IMR-90 (cell line): ENCODE measurements around the gene ALB. TPM values are rescaled to one million over a fixed set of nuclear protein-coding genes. Genes with fewer than 3 reads are reported as not detected.

Experiments
- ATAC-seq: fragments of 200-7000 bp; cut with Tn5 transposase; 2 replicates; pipeline ENCODE4 v1.9.1; 2020; ENCODE audit warnings: low read depth, mild to moderate bottlenecking, moderate library complexity
- BruUV-seq: library from RNA; stranded (reverse); fragments of 400-500 nt; replicated peaks from 2 replicates; lab custom pipeline; 2021; lab: Mats Ljungman, UMichigan
- CTCF ChIA-PET: fragments of 300-600 bp; formaldehyde crosslinking; extraction: SDS; loops from one replicate; lab custom pipeline; 2021; ENCODE audit warnings: antibody characterized with exemption; lab: Yijun Ruan, JAX
- POLR2A ChIA-PET: fragments of 300-600 bp; sonication (Branson Sonifier 250); formaldehyde crosslinking; loops from one replicate; lab custom pipeline; 2022; ENCODE audit warnings: antibody characterized with exemption; ENCODE audit not compliant: unreplicated experiment; lab: Charles Lee
- DNase-seq: peaks from one replicate; pipeline ENCODE4 v3.0.0; 2013
- H2AFZ ChIP-seq: replicated peaks from 2 replicates; pipeline ENCODE3; 2013; ENCODE audit warnings: low read length, mild to moderate bottlenecking; ENCODE audit not compliant: poor library complexity
- H2AK5ac ChIP-seq: 2 replicates; pipeline ENCODE4 v1.6.1; 2013; ENCODE audit warnings: low read depth, low read length, inconsistent platforms
- H2AK9ac ChIP-seq: replicated peaks from 2 replicates; pipeline ENCODE3; 2013; ENCODE audit warnings: mild to moderate bottlenecking, low read depth, low read length, moderate library complexity; ENCODE audit not compliant: poor library complexity
- H2BK120ac ChIP-seq: 2 replicates; pipeline ENCODE4 v1.6.1; 2013; ENCODE audit warnings: low read depth, low read length, inconsistent platforms
- H2BK15ac ChIP-seq: 3 replicates; pipeline ENCODE4 v1.6.1; 2013; ENCODE audit warnings: low read depth, low read length, inconsistent platforms
- H2BK20ac ChIP-seq: 2 replicates; pipeline ENCODE4 v1.6.1; 2013; ENCODE audit warnings: low read depth, mild to moderate bottlenecking, inconsistent platforms, low read length, moderate library complexity
- H2BK5ac ChIP-seq: 2 replicates; pipeline ENCODE4 v1.6.1; 2013; ENCODE audit warnings: mild to moderate bottlenecking, low read depth, low read length, inconsistent platforms; ENCODE audit not compliant: poor library complexity, severe bottlenecking
- H3K14ac ChIP-seq: replicated peaks from 2 replicates; pipeline ENCODE4 v1.6.1; 2013; ENCODE audit warnings: low read depth, low read length, inconsistent platforms
- H3K18ac ChIP-seq: 2 replicates; pipeline ENCODE4 v1.6.1; 2013; ENCODE audit warnings: low read depth, low read length, control low read depth
- H3K23ac ChIP-seq: 2 replicates; pipeline ENCODE4 v1.6.1; 2013; ENCODE audit warnings: low read depth, low read length, inconsistent platforms
- H3K27ac ChIP-seq: 2 replicates; pipeline ENCODE4 v1.5.1; 2013; ENCODE audit warnings: mild to moderate bottlenecking, control low read depth, low read length; ENCODE audit not compliant: insufficient read depth
- H3K27me3 ChIP-seq: 2 replicates; pipeline ENCODE4 v1.6.1; 2013; ENCODE audit warnings: low read length; ENCODE audit not compliant: control insufficient read depth, insufficient read depth
- H3K36me3 ChIP-seq: 2 replicates; pipeline ENCODE4 v1.6.1; 2013; ENCODE audit warnings: low read length, mixed read lengths; ENCODE audit not compliant: control insufficient read depth, insufficient read depth
- H3K4ac ChIP-seq: 2 replicates; pipeline ENCODE4 v1.6.1; 2013; ENCODE audit warnings: low read depth, low read length, inconsistent platforms
- H3K4me1 ChIP-seq: 2 replicates; pipeline ENCODE4 v1.6.1; 2013; ENCODE audit warnings: low read length, mixed read lengths; ENCODE audit not compliant: control insufficient read depth, insufficient read depth
- H3K4me2 ChIP-seq: 2 replicates; pipeline ENCODE4 v1.6.1; 2013; ENCODE audit warnings: low read depth, mild to moderate bottlenecking, control low read depth, low read length, moderate library complexity
- H3K4me3 ChIP-seq: 2 replicates; pipeline ENCODE4 v1.5.1; 2013; ENCODE audit warnings: low read depth, mild to moderate bottlenecking, control low read depth, low read length, moderate library complexity; ENCODE audit not compliant: insufficient read depth
- H3K56ac ChIP-seq: 2 replicates; pipeline ENCODE4 v1.6.1; 2013; ENCODE audit warnings: low read length, inconsistent platforms; ENCODE audit not compliant: insufficient read depth; ENCODE audit errors: extremely low read depth
- H3K79me1 ChIP-seq, 2 experiments: 2 replicates each; pipeline ENCODE4 v1.6.1; 2013; ENCODE audit warnings: low read length in 2 of 2, inconsistent platforms in 1 of 2, low read depth in 1 of 2
- H3K9ac ChIP-seq: 2 replicates; pipeline ENCODE4 v1.6.1; 2013; ENCODE audit warnings: low read depth, low read length, control low read depth
- H3K9me1 ChIP-seq: 2 replicates; pipeline ENCODE4 v1.6.1; 2013; ENCODE audit warnings: low read length, inconsistent platforms; ENCODE audit not compliant: insufficient read depth
- H3K9me3 ChIP-seq: 2 replicates; pipeline ENCODE4 v1.6.1; 2013; ENCODE audit warnings: low read length; ENCODE audit not compliant: control insufficient read depth, insufficient read depth
- H4K20me1 ChIP-seq: 2 replicates; pipeline ENCODE4 v1.6.1; 2013; ENCODE audit warnings: low read length, inconsistent platforms; ENCODE audit not compliant: insufficient read depth
- H4K5ac ChIP-seq: 2 replicates; pipeline ENCODE4 v1.6.1; 2013; ENCODE audit warnings: mild to moderate bottlenecking, low read depth, low read length, control low read depth
- H4K8ac ChIP-seq, 2 experiments: 2 replicates each; pipeline ENCODE4 v1.6.1; 2013; ENCODE audit warnings: low read depth in 2 of 2, low read length in 2 of 2, control low read depth in 1 of 2, inconsistent platforms in 1 of 2
- H4K91ac ChIP-seq: 2 replicates; pipeline ENCODE4 v1.6.1; 2013; ENCODE audit warnings: low read depth, low read length, inconsistent platforms; ENCODE audit not compliant: insufficient read depth
- CTCF ChIP-seq: conservative IDR thresholded peaks from 2 replicates; pipeline ENCODE4 v1.5.1; 2012; ENCODE audit warnings: mild to moderate bottlenecking, low read depth, low read length, improper control_type of control experiment
- ELK1 ChIP-seq: fragments of 150-350 bp; IDR thresholded peaks from 2 replicates; pipeline ENCODE4 v1.6.1; 2016; ENCODE audit warnings: low read depth, mild to moderate bottlenecking, low read length, moderate library complexity, borderline replicate concordance
- FOS ChIP-seq: fragments of 150-350 bp; IDR thresholded peaks from 2 replicates; pipeline ENCODE4 v1.6.1; 2016; ENCODE audit warnings: low read depth, low read length
- NFE2L2 ChIP-seq: fragments of 150-350 bp; IDR thresholded peaks from 2 replicates; pipeline ENCODE4 v1.6.1; 2016; ENCODE audit warnings: low read depth, mild to moderate bottlenecking, low read length
- POLR2A ChIP-seq: IDR thresholded peaks from 2 replicates; pipeline ENCODE4 v1.6.1; 2012; ENCODE audit warnings: mild to moderate bottlenecking, low read depth, low read length
- SMC3 ChIP-seq: fragments of 150-350 bp; IDR thresholded peaks from 2 replicates; pipeline ENCODE4 v1.6.1; 2016; ENCODE audit warnings: low read depth, mild to moderate bottlenecking, antibody characterized with exemption, low read length, moderate library complexity
- WGBS, 2 experiments: methylation state at CpG; one replicate each; pipeline versions ENCODE4 v1.1.5 to v1.1.7; 2013; ENCODE audit warnings: missing lambda C conversion rate in 2 of 2; ENCODE audit not compliant: insufficient read length in 1 of 2; ENCODE audit errors: extremely low coverage in 2 of 2; 5-methylcytosine and 5-hydroxymethylcytosine counted together
- dilution Hi-C: fragments of 300-500 bp; cut with HindIII; formaldehyde crosslinking; loops from one replicate; pipeline ENCODE4 v1.14.3; 2018; ENCODE audit warnings: low sequenced_read_pairs; ENCODE audit not compliant: unreplicated experiment
- in situ Hi-C: fragments of 300-500 bp; cut with MboI; formaldehyde crosslinking; loops from 3 replicates; pipeline ENCODE4 v1.14.3; 2019; ENCODE audit warnings: low sequenced_read_pairs, inconsistent platforms, mixed read lengths
- intact Hi-C: fragments of 100-400 bp; cut with micrococcal nuclease; formaldehyde crosslinking; loops from 2 replicates; pipeline ENCODE4 v1.10.0; 2022
- polyA plus RNA-seq, 3 experiments: library from polyadenylated mRNA; depleted of rRNA; stranded (reverse); fragments of >200 nt; gene quantifications; 2 replicates each; pipeline ENCODE4 v1.2.3, GENCODE V29; 2012; ENCODE audit warnings: low replicate concordance in 1 of 3
- total RNA-seq: library from RNA; depleted of rRNA; stranded (reverse); fragments of >200 nt; gene quantifications from 2 replicates; pipeline ENCODE4 v1.2.3, GENCODE V29; 2012

The ALB gene
- total and polyA plus RNA-seq, 2 of the 4 experiments (the other 2 are of a cell fraction): not detected

GRCh38 chr4:73396993-73397972, 6.8 kb upstream of the ALB start:
- no TSS peak for BruUV-seq
- Histone ChIP-seq H3K79me1 (no peaks in the 10 kb centered on the region), H2BK5ac (no peak overlapping the region), H4K8ac (no peak overlapping the region), H3K36me3 (no peaks in the 10 kb centered on the region), H3K9ac (no peak overlapping the region), H3K23ac (no peak overlapping the region), H2BK120ac (no peak overlapping the region), H3K27ac (no peak overlapping the region), H4K20me1 (no peaks in the 10 kb centered on the region), H2AFZ (no peak overlapping the region), H2BK20ac (no peak overlapping the region), H4K91ac (no peak overlapping the region), H3K9me1 (no peaks in the 10 kb centered on the region), H2AK5ac (no peak overlapping the region), H4K5ac (no peak overlapping the region), H3K4me1 (no peaks in the 10 kb centered on the region), H3K27me3 (no peaks in the 10 kb centered on the region; the same call in 1 of the 2 replicates), H3K4ac (no peak overlapping the region), H3K18ac (no peak overlapping the region), H3K14ac (no peak overlapping the region), H2BK15ac (no peak overlapping the region), H3K9me3 (no peaks in the 10 kb centered on the region), H3K56ac (no peak overlapping the region), H3K4me2 (no peak overlapping the region), H3K4me3 (no peak overlapping the region), H2AK9ac (no peak overlapping the region)
- ATAC-seq (no peak), DNase-seq (no peak)
- dilution Hi-C loops: no loop called here
- CTCF ChIA-PET: no interaction called here
- TF ChIP-seq ELK1 (no peak), POLR2A (no peak), NFE2L2 (no peak), FOS (no peak), SMC3 (no peak), CTCF (no peak)
- in situ Hi-C loops: no loop called here
- intact Hi-C loops: no loop called here
- no CpG with 5 or more reads among the region's 5 CpGs for WGBS, 2 experiments
- POLR2A ChIA-PET: no interaction called here
